HG03521 (cell line): ENCODE results near the gene CD14.
A peak's percentile ranks its signal among the peaks of the same experiment; 100 is the strongest.
"Not testable (repeated sequence)": the region's sequence is repeated elsewhere in the genome, so short reads cannot be mapped to it uniquely, and the experiment has no call there.

Source experiments
- ATAC-seq: cut with Tn5 transposase; IDR thresholded peaks from one replicate; pipeline ENCODE4 v1.9.1; 2021; ENCODE audit warnings: mild to moderate bottlenecking, moderate library complexity; ENCODE audit not compliant: unreplicated experiment

The CD14 gene

DNA sequence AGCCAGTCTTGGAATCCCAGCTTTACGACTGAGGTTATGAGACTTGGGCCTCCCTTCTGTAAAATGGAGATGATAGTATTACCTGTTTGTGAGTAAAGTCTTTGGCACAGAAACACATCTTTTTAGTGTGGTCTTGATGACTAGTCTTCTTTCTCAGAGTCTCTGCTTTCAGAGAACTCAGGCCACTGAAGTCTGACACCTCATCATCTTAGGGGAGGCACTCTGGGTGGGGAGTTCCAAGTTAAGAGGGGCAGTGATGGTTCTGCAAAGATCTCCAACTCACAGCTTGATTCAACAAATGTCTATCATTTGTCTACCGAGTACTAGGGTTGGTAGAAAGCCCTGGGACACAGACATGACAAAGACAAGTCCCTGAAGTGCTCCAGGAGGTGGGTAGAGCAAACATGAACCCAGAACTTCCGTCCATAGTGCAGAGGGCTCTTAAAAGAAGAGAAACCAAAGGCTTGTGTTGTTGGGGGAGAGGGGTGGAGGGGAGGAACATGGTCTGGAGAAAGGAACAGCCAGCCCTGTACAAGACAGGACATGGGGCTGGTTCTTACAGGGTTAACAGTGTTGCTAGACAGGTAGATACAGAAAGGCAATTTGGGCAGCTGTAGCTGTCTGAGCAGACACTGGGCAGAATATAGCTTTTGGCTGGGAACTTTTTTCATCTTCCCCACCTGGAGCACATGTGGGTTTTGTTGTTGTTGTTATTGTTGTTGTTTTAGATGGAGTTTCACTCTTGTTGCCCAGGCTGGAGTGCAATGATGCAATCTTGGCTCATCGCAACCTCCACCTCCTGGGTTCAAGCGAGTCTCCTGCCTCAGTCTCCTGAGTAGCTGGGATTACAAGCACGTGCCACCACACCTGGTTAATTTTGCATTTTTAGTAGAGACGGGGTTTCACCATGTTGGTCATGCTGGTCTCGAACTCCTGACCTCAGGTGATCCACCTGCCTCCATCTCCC, 2.6 kb upstream of the CD14 start:
- no peak for ATAC-seq

DNA sequence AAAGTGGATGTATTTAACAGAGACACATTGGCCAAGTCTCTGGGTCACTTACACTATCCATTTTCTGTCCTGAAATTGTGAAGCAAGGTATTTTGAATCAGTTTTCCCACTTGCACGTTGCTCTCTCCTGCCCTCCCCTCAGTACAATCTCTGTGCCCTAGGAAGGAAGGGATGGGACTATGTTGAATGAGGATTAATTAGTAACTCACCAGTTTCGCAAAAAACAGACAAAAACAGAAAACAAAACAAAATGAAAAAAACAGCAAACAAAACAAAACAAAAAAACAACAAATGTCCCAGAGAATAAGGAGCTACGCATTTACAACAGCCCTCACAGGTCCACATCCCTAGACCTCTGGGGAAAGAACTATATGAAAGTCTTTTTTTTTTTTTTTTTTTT, 1.1 kb upstream of the CD14 start:
- no peak for ATAC-seq

DNA sequence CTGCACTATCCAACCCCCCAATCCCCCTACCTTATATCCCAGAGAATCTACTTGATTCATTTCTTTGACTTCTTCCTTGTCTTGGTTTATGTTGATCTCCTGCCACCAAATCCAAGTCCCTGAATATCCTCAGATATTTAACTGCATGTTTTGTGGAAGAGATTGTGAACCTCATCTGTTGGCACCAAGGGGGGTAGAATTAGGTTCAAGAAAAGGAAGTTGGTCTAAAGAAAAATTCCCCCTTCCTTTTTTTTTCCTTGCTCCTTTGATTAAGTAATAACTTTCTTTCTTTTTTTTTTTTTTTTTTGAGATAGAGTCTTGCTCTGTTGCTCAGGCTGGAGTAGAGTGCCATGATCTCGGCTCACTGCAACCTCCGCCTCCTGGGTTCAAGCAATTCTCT, 526 bp upstream of the CD14 start:
- ATAC-seq = no peak

DNA sequence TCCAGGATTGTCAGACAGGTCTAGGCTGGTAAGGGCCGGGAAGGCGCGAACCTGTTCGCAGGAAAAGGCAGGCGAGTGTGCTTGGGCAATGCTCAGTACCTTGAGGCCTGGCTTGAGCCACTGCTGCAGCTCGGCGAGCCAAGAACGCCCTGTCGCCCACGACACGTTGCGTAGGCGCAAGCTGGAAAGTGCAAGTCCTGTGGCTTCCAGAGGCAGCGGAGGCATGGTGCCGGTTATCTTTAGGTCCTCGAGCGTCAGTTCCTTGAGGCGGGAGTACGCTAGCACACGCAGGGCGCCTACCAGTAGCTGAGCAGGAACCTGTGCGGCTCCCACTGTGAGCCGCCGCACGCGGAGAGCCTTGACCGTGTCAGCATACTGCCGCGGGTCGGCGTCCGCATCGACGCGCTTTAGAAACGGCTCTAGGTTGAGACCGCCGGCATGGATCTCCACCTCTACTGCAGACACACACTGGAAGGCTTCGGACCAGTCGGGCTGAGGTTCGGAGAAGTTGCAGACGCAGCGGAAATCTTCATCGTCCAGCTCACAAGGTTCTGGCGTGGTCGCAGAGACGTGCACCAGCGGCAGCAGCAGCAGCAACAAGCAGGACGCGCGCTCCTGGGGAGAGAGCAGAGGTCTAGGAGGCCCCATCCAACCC, 482 bp downstream of the CD14 start:
- peak; percentile 50 for ATAC-seq

GRCh38 chr5:140631831-140632365, 1.1 kb downstream of the CD14 start:
- peak; percentile 23 for ATAC-seq

- no peak for ATAC-seq
Measured at GRCh38 chr5:140631036-140631417, 1.9 kb downstream of the CD14 start.

DNA sequence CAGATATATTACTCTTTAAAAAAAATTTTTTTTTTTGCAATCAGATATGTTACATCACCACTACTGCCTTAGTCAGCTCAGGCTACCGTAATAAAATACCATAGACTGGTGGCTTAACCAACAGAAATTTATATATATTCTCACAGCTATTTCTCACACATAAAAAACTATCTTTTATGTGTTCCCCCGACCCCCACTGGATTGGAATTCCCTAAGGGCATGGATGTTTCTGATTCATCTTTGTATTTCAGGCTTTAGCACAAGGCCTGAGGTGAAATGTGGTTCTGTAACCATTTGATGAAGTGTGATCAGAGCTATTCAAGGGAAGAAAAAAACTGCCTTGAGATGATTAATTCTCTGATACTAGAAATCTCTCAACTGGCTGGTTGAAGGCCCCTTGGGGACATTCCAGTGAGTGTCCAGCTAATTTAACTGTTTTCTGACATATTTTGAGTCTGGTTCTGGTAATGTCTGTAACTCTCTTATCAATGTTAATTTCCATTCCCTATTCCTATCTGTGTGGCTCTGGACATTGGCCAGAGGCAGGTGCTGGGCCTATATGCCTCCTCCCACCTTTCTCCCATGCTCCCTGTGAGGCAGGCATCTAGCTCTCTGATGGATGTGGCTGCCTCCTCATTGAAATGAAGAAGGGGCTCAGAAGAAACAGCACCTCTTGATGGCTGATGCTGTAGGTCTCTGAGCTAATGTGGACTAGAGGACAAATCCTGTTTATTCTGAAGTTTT, 2.5 kb downstream of the CD14 start:
- no peak for ATAC-seq

- no peak for ATAC-seq
Measured at GRCh38 chr5:140628711-140629110, 4.3 kb downstream of the CD14 start.

DNA sequence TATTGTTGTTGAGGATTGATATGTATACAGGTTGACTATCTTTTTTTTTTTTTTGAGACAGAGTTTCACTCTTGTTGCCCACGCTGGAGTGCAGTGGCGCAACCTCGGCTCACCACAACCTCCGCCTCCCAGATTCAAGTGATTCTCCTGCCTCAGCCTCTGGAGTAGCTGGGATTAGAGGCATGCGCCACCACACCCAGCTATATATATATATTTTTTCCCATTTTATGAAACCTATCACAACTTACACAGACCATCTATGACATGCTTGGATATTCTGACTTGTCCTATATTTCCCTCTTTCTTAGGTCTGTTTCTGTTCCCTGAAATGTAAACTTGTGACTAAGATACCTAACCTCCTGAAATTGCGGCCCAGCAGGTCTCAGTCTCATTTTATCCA, 5.0 kb downstream of the CD14 start:
- no peak for ATAC-seq

- not testable (repeated sequence) for ATAC-seq
Measured at GRCh38 chr5:140624886-140625285, 8.1 kb downstream of the CD14 start.

GRCh38 chr5:140623061-140623460, 9.9 kb downstream of the CD14 start:
- not testable (repeated sequence) for ATAC-seq

GRCh38 chr5:140622301-140622700, 10.7 kb downstream of the CD14 start:
- no peak for ATAC-seq

DNA sequence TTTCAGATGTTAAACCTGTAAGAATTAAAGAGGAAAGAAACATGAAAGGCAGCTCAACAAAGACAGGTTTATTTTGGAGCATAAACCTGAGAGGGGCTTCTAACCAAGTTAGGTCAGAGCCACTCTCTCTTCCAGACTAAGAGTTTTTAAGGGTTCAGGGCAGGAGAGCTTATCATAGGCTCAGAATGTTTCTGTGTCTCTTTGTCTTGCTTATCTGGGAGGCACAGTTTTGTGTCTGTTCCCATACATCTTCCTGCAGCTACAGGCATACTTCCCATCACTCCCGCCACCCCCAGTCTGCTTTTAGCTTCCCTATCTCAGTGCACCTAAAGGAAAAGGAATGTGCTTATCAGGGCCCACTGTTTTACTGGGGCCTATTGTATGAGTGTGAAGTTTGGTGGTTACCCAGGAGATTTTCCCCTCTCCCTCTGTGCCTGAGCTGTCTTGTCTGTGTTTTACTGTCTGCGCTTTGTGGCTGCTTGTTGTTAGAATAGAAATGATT, 21.9 kb downstream of the CD14 start:
- ATAC-seq = no peak

DNA sequence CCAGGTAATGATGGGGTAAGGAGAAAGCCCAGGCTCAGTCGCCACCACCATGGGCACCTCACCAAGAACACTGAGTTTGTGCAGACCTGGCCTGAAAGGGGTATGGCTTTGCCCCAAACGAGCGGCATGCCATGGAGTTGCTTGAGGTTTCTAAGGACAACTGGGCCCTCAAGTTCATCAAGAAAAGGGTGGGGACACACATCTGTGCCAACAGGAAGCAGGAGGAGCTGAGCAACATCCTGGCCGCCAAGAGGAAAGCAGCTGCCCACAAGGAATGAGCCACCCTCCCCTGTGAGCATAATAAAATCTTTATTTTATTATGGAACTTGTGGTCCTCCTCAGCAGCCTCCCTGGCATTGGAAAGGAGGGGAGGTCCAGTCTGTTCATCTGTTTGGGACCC, 23.8 kb downstream of the CD14 start:
- ATAC-seq = no peak

DNA sequence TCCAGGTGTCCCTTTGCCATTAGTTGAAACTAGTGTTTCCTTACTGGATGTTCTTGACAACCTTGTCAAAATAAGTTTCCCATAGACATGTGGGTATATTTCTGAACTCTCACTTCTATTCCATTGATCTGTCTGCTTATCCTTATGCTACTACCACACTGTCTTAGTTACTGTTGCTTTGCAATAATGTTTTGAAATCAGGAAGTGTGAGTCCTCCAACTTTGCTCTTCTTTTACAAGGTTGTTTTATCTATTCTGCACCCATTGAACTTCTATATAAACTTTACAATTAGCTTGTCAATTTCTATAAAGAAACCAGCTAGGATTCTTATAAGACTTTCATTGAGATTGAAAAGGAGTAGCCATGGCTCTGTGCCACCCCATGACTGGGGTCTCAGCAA, 24.3 kb downstream of the CD14 start:
- ATAC-seq = no peak

DNA sequence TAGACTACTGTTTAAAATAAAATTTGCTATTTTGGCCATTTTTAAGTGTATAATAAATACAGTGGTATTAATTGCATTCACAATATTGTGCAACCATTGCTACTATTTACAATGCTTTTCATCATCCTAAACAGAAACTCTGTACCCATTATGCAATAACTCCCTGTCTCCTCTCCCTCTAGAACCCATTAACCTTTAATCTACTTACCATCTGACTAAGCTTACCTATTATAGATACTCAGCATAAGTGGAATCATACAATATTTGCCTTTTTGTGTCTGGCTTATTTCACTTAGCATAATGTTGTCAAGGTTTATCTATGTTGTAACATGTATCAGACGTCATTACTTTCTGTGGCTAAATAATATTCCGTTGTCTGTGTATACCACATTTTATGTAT, 25.9 kb downstream of the CD14 start:
- no peak for ATAC-seq

DNA sequence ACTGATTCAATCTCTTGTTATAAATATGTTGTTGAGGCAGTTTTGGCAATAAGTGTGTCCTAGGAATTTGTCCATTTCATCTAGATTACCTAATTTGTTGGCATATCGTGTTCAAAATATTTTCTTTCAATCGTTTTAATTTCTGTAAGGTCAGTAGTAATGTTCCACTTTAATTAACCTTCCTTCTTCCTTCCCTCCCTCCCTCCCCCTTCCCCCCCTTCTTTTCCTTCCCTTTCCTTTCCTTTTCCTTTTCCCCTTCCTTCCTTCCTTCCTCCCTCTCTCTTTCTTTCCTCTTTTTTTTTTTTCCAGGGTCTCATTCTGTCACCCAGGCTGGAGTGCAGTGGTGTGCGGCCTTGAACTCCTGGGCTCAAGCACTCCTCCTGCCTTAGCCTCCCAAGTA, 27.1 kb downstream of the CD14 start:
- ATAC-seq = no peak

DNA sequence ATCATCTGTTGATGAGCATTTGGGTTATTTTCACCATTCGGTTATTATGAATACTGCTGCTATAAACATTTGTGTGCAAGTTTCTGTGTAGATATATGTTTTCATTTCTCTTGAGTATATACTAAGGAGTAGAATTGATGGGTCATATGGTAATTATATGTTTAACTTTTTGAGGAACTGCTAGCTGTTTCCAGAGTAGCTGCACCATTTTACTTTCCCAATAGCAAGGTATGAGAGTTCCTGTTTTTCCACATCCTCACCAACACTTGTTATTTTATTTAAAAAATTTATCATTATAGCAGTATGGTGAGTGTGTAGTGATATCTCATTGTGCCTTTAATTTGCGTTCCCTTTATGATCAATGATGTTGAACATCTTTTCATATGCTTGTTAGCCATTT, 29.2 kb downstream of the CD14 start:
- ATAC-seq = no peak

DNA sequence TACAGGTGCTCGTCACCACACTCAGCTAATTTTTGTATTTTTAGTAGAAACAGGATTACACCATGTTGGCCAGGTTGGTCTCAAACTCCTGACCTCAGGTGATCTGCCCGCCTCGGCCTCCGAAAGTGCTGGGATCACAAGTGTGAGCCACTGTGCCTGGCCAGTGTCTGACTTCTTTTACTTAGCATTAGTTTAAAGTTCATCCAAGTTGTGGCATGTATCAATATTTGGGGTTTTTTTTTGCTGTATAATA, 29.6 kb downstream of the CD14 start:
- not testable (repeated sequence) for ATAC-seq

GRCh38 chr5:140602147-140602546, 30.8 kb downstream of the CD14 start:
- ATAC-seq = no peak

DNA sequence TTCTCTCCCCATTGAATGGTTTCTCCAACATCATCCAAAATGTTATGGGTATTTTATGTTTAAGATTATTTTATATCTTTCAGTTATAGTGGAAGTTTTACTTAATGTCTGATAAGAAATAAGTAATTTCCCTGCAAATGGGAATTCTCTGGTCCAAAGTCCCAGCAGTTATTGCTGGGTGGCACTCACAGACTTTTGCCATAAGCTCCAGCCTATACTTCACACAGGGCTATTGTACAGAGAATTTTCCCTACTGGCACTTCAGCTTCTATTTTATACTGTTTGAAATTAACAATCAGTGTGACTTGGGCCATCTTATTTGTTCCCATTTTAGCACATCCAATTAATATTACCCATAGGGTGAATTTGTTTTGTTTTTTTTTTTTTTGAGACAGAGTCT, 32.9 kb downstream of the CD14 start:
- no peak for ATAC-seq
